A673 (cell line): ENCODE measurements around the gene MICOS13. TPM values are rescaled to one million over a fixed set of nuclear protein-coding genes. Genes with fewer than 3 reads are reported as not detected.

Experiments used
- BruUV-seq: library from RNA; stranded (reverse); fragments of 400-500 nt; replicated peaks from 2 replicates; lab custom pipeline; 2021; lab: Mats Ljungman, UMichigan
- CTCF ChIA-PET: fragments of 300-600 bp; sonication (Branson Sonifier 250); formaldehyde crosslinking; loops from one replicate; lab custom pipeline; 2022; ENCODE audit warnings: antibody characterized with exemption; lab: Charles Lee
- POLR2A ChIA-PET: fragments of 300-600 bp; sonication (Branson Sonifier 250); formaldehyde crosslinking; loops from one replicate; lab custom pipeline; 2022; ENCODE audit warnings: antibody characterized with exemption; ENCODE audit not compliant: low non-redundant PET; lab: Charles Lee
- DNase-seq: peaks from one replicate; pipeline ENCODE4 v3.0.0-alpha.2; 2015; ENCODE audit warnings: low spot score
- H3K27ac ChIP-seq: fragments of 200-600 bp; sonication (generic); 2 replicates; pipeline ENCODE4 v1.5.1; 2016; ENCODE audit warnings: mixed run types, low read depth, mild to moderate bottlenecking, mixed read lengths, antibody characterized with exemption, low read length; ENCODE audit not compliant: poor library complexity, severe bottlenecking
- H3K27me3 ChIP-seq: fragments of 200-600 bp; sonication (generic); replicated peaks from 2 replicates; pipeline ENCODE4 v1.6.1; 2017; ENCODE audit warnings: mixed run types, low read depth, mild to moderate bottlenecking, mixed read lengths, antibody characterized with exemption, low read length; ENCODE audit not compliant: insufficient read depth, poor library complexity
- H3K36me3 ChIP-seq: fragments of 200-600 bp; sonication (generic); 2 replicates; pipeline ENCODE4 v1.6.1; 2016; ENCODE audit warnings: mixed run types, mild to moderate bottlenecking, mixed read lengths, antibody characterized with exemption, low read length; ENCODE audit not compliant: insufficient read depth, poor library complexity, severe bottlenecking
- H3K4me1 ChIP-seq: fragments of 200-600 bp; sonication (generic); 2 replicates; pipeline ENCODE4 v1.6.1; 2017; ENCODE audit warnings: mixed run types, mild to moderate bottlenecking, mixed read lengths, antibody characterized with exemption, low read length; ENCODE audit not compliant: insufficient read depth, poor library complexity, severe bottlenecking
- H3K4me3 ChIP-seq: fragments of 200-600 bp; sonication (generic); 2 replicates; pipeline ENCODE4 v1.5.1; 2016; ENCODE audit warnings: low read depth, mixed run types, mild to moderate bottlenecking, mixed read lengths, low read length; ENCODE audit not compliant: poor library complexity, severe bottlenecking
- H3K9me3 ChIP-seq: fragments of 200-600 bp; sonication (generic); 2 replicates; pipeline ENCODE4 v1.6.1; 2016; ENCODE audit warnings: mixed run types, low read depth, mild to moderate bottlenecking, mixed read lengths, antibody characterized with exemption, low read length; ENCODE audit not compliant: poor library complexity, severe bottlenecking
- CTCF ChIP-seq: fragments of 300-800, 200-600 bp; sonication (generic); conservative IDR thresholded peaks from 2 replicates; pipeline ENCODE4 v1.5.1; 2017; ENCODE audit warnings: low read depth, mild to moderate bottlenecking, antibody characterized with exemption, low read length, moderate library complexity, mixed read lengths
- EZH2 ChIP-seq: fragments of 200-600 bp; sonication (generic); IDR thresholded peaks from 2 replicates; pipeline ENCODE4 v1.6.1; 2017; ENCODE audit warnings: borderline replicate concordance, low read depth, mild to moderate bottlenecking, mixed read lengths, antibody characterized with exemption, low read length; ENCODE audit not compliant: poor library complexity, severe bottlenecking
- intact Hi-C: fragments of 100-400 bp; cut with micrococcal nuclease; formaldehyde crosslinking; loops from one replicate; pipeline ENCODE4 v1.10.0; 2022; ENCODE audit not compliant: unreplicated experiment
- total RNA-seq: library from RNA; stranded (reverse); gene quantifications from 2 replicates; pipeline ENCODE4 v1.2.3, GENCODE V29; 2021

Gene MICOS13
- total RNA-seq, 1 experiment from 2014 or later: 36.3 TPM

- POLR2A ChIA-PET: no interaction called here
- TF ChIP-seq EZH2 (no peak), CTCF (no peak)
Measured at GRCh38 chr19:5645409-5645808, 34.9 kb downstream of the MICOS13 start.

GRCh38 chr19:5644037-5644436, 36.3 kb downstream of the MICOS13 start:
- no peak for DNase-seq
- peaks cover 78% of the 10 kb centered on the region for H3K36me3 ChIP-seq
- POLR2A ChIA-PET: no interaction called here
- no peak overlapping the region for H3K4me3 ChIP-seq
- CTCF ChIA-PET: no interaction called here
- H3K27me3 ChIP-seq: no peaks in the 10 kb centered on the region
- no peak overlapping the region for H3K27ac ChIP-seq
- no peaks in the 10 kb centered on the region for H3K9me3 ChIP-seq
- H3K4me1 ChIP-seq: no peaks in the 10 kb centered on the region
- no TSS peak for BruUV-seq
- intact Hi-C loops: no loop called here
- TF ChIP-seq EZH2 (no peak), CTCF (no peak)

More at GRCh38 chr19:5645409-5645808, 34.9 kb downstream of the MICOS13 start:
- no peak overlapping the region for H3K27ac ChIP-seq
- no peaks in the 10 kb centered on the region for H3K4me1 ChIP-seq
- no peak for DNase-seq
- H3K36me3 ChIP-seq: peaks cover 86% of the 10 kb centered on the region
- no peaks in the 10 kb centered on the region for H3K27me3 ChIP-seq
- intact Hi-C loops: no loop called here
- H3K9me3 ChIP-seq: no peaks in the 10 kb centered on the region
- CTCF ChIA-PET: no interaction called here
- BruUV-seq: no TSS peak
- H3K4me3 ChIP-seq: no peak overlapping the region

GRCh38 chr19:5643060-5643459, 37.3 kb downstream of the MICOS13 start:
- ChIA-PET CTCF (no interaction called here), POLR2A (no interaction called here)
- no peak for DNase-seq
- peaks cover 76% of the 10 kb centered on the region for H3K36me3 ChIP-seq
- no peaks in the 10 kb centered on the region for H3K4me1 ChIP-seq
- intact Hi-C loops: no loop called here
- H3K4me3 ChIP-seq: no peak overlapping the region
- no peaks in the 10 kb centered on the region for H3K27me3 ChIP-seq
- no peaks in the 10 kb centered on the region for H3K9me3 ChIP-seq
- TF ChIP-seq CTCF (no peak), EZH2 (no peak)
- no peak overlapping the region for H3K27ac ChIP-seq
- BruUV-seq: no TSS peak
